Hematopoietic multipotent progenitor cell treated with erythropoietin and hydrocortisone succinate and interleukin-3 and kit ligand, for 6 days (in vitro differentiated cells): Measurements from ENCODE around the gene CACNA1C.
"Not testable (repeated sequence)": the region's sequence is repeated elsewhere in the genome, so short reads cannot be mapped to it uniquely, and the experiment has no call there.

Source experiments
- DNase-seq: peaks from one replicate; pipeline ENCODE4 v3.0.0-alpha.2; 2015

CACNA1C gene

DNA sequence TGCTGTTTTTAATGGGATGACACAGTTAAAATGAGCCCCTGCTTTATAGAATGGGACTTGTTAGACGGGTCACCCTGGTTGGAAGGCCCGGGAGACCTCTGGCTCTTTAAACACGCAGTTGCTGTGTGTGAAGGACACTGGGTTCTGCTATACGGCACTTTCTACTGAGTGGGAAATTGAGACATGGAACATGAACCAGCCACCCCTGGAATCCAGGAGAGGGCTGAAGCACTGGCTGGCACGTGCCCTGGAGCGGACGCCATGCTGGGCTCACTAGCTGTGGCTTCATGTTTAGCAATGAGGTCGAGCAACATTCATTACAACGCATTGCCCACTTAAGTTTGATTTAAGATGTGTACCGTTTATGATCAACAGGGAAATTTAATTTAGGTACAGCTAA lies 23.9 kb downstream of the CACNA1C start:
- DNase-seq, result no peak

DNA sequence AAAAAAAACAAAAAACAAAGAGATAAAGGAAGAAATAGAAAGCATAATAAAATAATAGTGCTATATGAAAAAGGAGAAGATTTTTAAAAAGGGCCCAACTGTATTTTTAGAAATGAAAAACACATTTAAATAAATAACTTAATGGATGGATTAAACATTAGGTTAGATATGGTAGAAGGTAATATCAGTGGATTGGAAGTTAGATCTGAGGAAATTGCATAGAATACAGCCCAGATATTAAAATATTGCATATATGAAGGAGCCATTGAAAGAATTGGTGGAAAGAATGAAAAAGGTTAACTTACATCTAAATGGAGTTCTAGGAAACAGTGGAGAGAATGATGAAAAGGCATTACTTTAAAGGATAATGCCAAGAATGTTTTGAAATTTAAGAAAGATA lies 27.8 kb downstream of the CACNA1C start:
- DNase-seq, result no peak

DNA sequence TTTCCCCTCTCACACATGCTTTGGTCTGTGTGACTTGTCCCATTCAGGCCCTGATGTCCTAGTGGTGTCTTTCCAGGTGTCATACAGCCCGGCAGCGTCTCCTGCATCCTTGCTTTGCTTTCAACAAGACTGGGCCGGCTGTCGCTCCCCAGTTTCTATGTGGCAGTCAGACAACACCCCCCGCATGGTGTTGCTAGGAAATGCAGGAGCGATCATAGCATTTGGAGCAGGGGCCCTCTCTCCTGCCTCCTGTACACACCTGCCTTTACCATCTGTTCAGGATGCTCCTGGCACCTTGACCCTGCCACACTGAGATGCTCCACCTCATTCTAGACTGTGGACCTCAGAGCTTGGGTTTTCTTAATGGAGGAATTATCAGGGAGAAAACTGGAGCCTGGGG lies 29.5 kb downstream of the CACNA1C start:
- no peak for DNase-seq

DNA sequence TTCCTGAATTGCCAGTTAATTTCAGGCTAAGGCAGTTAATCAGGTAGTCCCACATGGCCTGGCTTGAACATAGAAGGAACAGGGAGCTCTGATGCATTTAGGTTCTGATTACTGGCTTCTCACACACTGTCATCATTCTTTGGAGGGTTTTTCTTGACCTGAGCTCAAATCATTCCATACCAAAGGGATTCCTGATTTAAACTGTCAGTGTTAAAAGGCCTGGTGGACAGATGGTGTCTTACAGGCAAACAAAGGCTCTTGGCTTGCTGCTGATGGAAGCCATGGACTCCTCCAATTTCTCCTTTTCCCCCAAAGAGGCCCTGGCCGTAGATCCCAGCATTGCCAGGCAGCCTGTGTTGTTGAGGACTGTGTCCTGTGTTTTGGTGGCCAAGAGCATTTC lies 30.2 kb downstream of the CACNA1C start:
- no peak for DNase-seq

DNA sequence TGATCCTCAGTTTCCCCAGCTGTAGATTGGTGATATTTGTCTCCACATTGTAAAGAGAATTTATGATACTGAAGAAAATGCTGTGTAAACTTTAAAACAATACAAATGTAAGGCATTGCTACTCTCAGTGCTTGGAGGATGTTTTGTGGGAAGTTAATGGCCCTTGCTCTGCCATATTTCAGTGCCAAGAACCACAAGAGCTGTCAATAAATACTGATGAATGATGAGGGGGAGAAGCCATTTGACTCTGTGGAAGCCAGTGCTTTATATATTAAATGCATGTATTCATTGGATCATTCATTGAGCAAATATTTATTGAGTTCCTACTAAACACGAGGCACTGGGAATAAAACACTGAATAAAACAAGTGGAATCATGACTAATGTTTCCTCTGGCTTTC lies 30.8 kb downstream of the CACNA1C start:
- no peak for DNase-seq

DNA sequence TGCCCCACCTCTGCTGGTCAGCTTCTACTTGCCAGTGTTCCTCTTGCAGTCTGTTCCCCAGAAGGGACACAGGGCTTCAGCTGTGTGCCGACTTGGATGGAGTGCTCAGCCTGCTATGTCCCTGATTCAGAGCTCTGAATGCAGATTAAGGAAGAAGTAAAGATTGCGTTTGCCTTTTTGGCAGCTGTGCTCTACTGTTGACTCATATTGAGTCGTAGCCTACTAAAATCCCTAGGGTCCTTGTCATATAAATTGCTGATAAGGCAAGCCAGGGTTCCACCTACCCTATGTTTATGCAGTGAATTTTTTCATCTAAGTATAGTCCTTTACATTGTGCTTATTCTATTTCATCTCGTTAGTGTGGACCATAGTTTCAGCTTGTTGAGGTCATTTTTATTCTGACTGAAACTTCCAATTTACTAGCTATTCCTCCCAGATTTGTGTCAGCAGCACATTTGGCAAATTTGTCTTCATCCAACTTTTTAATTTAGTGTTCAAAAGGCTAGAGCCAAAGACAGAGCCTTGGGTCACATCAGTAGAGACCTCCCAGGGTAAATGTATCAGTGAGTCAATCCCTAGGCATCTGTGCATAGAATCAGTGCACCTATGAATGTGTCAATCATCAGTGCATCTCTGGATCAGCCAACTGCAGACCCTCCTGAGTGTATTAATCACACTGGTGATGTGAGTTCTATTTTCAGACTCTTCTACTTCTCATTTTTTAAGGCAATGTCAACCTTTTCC lies 31.9 kb downstream of the CACNA1C start:
- no peak for DNase-seq

DNA sequence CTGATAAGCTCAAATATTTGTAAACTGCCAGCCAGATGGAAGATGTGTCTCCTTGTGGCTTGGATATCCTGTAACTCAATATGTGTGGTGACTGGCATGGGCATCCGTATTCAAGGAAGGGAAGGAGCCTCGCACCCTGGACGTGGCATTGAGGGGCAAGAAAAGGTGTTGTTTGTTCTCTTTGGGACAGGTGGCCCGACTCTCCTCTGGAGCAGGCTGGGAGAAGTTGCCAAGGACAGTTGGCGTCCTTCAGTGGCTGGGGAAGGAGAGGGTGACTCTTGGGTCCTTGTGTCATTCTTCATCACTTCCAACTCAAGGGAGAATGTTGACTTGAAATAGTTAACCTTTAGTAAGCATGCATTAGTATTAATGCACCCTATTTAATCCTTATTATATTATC lies 39.6 kb downstream of the CACNA1C start:
- DNase-seq, result no peak

DNA sequence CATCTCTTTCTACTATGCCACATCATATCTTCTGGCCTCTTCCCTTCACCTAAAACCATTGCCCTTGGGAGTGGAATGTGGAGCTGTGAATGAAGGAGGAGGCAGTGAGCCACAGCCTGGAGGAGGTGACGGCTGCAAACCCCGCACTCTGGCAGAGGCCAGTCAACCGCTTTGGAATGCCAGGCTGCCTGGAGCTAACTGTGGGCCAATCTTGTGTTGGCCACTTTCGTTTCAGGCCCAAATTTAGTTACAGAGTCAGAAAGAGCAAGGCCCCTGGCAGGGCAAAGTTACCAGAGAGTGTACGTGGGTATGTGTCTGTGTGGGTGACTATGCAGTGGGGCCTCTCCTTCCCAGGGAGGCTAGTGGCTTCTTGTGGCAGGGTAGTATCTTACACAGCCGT lies 40.1 kb downstream of the CACNA1C start:
- DNase-seq, result no peak

DNA sequence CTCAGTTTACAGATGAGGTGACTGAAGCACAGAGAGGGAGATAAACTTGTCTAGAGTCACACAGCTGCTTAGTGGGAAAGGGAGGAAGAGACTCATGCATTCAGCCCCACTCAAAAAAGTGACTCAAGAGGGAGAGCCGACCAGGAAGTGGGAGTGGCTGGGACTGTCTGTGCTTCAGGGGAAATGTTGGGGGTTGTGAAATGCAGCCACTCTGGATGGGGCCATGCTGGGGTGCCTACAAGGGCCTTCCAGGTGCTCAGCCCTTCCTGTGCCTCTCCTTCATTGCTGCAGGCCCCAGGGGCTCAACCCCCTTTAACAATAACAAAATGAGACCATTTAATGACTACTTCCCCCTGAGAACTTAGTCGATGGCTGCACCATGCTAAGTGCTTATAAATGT lies 41.8 kb downstream of the CACNA1C start:
- peak; percentile 23 for DNase-seq

DNA sequence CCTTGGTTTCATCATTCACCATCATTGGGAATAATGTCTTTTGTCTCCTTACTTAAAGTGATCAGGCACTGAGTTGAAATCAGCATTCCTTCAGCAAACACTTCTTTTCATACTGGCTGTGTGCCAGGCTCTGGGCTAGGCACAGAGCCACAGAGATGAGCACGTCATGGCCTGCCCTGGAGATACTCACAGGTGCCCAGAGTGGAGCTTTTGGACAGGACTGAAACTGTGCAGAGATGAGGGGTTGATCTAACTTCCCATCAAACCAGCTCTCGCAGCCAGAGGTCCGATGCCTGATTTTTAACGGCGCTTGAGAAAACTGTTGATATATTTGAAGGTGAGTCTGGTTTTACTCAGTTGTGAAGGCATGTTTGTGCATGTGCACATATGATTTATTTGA lies 43.1 kb downstream of the CACNA1C start:
- no peak for DNase-seq

DNA sequence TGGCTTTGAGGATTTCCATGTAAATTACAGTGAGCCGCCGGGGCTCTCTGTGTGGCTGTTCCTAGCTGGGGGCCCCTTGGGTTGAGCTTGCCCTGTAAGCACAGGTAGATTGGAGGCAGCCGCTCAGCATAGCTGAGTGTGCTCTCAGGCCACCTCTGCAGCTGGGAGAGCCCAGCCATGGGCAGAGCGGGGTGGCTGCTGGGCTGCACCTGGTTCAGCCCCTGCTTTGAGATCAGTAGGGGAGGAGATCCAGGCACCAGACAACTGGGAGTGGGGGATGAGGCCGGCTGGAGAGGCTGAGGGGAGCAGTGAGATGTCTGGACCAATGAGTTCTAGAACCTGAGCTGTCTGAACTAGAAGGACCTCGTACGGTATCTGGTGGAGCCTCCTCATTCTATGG lies 44.8 kb downstream of the CACNA1C start:
- DNase-seq, result no peak

DNA sequence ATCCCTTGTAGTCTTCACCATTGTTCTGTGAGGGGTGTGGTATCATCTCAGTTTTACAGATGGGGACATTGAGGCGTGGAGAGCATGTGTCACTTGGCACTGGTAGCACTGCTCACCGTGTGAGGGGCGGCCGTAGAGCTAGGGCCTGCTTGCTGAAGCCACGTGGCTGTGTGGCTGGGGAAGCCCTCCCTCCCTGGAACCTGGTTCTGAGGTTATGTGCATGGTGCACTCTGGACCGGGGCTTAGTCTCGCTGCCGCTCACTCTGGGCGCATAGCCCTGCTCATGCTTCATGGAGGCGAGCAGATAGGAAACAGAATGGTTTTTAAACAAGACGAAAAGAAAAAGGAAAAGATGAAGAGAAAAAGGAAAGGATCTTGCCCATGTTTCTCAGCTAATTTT lies 46.1 kb downstream of the CACNA1C start:
- DNase-seq, result no peak

DNA sequence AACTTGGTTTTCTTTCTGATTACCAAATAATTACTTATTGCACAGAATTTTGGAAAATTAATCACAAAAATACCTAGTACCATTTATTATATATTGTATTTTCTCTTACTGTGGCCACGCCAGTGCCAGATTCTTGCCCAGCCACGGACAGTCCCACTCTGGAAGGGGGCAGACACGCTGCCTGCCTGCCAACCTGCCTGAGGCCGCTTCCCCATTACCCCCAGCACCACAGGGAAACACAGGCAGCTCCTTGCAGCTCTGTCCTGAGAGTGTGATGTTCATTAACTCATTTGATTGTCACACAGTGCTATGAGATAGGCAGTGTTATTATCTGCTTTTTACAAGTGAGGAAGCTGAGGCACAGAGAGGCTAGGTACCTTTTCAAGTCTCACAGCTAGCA lies 46.8 kb downstream of the CACNA1C start:
- DNase-seq, result no peak

DNA sequence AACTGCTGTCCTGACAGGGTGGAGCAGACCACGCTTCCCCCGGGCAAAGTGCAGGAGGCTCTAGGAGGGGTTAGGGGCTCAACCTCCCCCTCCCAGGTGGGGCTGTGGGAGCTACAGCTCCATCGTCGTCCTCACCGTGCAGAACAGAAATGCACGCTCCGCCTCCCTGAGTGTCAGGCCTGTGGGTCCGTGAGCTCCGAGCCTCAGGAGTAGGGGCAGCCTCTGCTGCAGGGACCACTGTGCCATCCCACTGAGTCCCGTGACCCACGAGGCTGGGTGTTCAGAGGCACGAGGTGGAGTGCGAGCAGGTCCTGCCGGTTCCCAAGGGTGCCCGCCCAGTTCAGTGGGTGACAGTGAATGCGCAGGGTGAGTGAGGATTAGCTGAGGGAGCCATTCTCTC lies 48.6 kb downstream of the CACNA1C start:
- DNase-seq, result no peak

DNA sequence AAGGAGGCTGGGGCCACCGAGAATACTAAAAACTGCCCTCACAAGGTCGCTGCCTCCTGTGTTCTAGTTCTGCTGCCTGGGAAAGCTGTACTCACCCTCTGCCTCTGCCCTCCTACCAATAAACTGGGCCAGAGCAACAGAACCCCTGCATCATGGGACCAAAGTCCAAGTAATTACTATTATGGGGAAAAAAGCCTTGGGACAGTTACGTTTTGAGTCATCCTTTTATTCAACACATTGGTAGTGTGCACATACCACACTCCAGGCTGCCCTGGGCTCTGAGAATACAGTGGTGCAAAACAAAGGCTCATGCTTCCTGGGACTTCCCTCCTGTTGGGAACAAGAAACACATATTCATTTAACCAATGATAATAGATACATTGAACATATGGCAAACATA lies 49.0 kb downstream of the CACNA1C start:
- no peak for DNase-seq

DNA sequence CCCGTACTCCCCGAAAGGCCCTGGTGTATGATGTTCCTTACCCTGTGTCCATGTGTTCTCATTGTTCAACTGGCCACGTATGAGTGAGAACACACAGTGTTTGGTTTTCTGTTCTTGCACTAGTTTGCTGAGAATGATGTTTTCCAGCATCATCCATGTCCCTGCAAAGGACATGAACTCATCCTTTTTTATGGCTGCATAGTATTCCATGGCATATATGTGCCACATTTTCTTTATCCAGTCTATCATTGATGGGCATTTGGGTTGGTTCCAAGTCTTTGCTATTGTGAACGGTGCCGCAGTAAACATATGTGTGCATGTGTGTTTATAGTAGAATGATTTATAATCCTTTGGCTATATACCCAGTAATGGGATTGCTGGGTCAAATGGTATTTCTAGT lies 49.9 kb downstream of the CACNA1C start:
- DNase-seq, result not testable (repeated sequence)

DNA sequence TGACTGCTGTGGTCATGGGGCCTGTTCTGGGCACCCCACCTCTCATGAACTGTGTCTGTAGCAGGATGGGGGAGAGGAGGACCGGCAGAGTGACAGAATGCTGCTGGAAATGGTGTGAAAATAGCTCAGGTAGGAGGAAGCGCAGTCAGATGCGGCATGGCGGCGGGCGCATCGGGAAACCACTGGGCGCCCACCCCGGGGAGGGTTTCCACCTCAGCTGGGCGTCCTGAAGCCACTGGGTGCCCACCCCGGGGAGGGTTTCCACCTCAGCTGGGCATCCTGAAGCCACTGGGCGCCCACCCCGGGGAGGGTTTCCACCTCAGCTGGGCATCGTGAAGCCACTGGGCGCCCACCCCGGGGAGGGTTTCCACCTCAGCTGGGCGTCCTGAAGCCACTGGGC lies 52.6 kb downstream of the CACNA1C start:
- DNase-seq, result not testable (repeated sequence)

DNA sequence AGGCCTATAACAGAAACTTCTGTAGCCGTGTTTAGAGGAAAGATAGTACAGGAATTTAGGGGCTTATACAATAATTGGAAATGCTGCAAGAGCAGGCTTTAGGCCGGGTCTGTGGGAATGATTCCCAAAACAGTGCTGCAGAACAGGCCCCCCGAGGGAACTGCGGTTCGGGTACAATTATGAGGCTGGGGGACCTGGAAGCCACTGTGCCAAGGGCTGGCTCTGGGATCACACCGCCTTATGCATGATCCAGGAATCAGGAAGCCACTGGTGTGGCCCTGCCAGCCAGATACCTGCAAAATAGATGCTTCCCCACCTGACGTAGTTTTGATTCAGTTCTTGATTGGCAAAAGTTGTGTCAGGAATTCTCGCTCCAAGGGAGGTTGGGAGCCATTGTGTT lies 55.4 kb downstream of the CACNA1C start:
- DNase-seq, result no peak

DNA sequence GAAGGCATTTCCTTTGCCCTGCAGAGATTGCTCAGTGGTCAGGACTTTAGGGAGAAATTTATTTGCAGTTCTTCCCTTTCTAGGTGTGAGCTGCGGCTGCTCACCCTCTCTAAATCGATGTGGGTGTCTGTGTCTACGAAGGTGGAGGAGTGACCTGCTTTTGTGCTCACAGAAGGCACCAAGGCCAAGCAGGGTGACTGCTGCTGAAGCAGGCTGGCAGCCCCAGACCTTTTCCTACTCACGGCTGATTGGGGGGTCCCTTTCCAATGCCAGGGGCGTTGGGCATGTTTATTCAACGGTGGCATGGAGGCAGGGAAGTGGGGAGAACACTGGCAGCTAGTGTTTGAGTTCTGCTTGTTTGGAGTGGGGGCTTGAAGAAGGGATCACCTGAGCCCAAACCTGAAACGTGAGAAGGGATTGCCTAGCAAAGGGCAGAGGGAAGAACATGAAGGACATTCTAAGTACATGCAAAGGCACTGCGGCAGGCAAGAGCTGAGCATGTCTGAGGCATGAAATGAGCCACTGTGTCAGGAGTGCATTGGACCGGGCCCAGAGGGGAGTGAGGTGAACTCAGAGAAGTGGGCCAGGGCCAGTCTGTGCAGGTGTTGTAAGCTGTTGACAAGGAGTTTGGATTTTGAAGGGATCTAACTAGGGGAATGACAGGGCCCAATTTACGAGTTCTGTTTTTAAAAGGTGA lies 56.3 kb downstream of the CACNA1C start:
- no peak for DNase-seq

DNA sequence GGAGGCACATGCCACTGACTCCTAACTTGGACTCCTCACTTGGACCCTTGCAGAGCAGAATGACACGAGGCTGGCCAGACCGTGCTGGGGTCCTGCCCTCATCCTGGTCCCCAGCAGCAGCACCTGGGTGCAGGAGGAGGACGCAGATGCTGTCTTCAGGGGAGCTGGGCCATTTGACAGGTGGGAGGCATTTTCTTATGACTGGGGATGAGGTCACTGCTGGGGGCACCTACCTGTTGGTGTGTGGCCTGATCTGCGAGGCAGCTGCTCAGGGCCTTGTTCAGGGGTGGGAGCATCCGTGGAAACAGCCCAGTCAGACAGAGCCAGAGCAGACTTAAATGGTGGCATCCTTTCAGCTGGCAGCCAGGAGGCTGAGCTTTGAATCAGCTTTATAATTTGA lies 57.3 kb downstream of the CACNA1C start:
- DNase-seq, result no peak

DNA sequence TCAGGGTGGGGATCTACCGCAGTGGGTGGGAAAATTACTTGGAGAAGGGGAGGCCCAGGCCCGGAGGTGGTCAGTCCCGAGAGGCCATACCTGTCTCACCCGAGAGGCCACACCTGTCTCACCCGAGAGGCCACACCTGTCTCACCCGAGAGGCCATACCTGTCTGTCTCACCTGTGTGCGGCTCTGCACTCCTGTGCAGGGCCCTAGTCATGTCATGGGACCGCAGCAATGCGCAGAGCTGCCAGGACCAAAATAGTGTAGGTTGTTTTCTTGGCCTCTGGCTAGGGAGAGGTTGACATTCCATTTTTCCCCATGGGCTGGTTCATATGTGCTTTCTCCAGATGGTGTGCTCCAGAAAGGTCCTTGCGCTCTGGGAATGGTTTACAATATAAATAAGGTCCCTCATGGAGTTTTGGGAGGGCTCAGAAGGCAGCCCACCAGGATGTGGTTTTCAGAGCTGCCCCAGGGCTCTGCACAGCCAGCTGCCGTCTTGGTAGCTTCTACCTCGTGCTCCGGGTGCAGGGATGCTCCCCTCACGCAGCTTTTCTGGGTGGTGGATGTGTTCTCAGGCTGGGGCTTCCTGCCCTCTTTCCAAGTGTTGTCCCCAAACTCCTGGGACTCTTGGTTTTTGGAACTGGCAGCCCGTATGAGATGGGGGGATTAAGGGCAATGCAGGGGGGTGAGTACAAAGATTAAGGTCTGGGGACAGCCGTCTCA lies 58.2 kb downstream of the CACNA1C start:
- DNase-seq, result no peak

DNA sequence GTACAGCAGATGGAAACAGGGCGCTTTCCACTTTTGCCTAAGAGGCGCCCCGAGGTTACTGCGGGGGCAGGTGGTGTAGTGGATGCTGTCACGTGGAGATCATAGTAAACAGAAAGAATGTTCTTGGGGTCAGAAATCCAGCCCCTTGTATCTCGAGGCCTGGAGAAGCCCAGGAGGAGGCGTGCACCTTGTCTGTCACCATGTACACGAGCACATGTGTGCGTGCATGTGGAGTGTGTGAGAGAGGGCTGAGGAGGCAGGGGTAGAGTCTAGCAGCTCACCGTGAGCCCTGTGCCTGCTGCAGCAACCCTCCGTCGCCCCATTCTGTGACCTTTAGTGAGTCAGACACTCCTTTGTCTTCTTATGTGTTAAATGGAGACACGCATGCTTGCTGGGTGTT lies 59.0 kb downstream of the CACNA1C start:
- DNase-seq, result no peak

DNA sequence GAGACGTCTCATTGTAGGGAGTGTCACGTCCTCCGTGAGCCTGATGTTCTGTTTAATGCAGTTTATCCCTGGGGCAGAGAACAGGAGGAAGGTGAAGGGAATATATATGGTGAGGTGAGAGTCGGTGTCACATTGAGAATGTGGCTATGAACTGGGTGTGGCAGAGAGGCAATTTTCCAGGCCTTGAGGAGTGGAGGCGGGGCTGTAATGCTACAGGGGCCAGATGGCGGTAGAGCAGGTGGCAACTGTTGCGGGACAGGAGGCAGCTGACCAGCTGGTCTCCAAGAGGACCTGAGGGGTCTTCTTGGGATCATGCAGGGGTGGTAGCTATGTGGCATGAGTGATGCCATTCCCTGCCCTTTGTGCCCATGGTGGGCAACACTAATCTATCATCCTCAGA lies 59.6 kb downstream of the CACNA1C start:
- DNase-seq, result no peak
